Activated T-helper 17 cell treated with anti-CD3 and anti-CD28 coated beads, Interleukin-2, amount 50 U/mL, for 72 hours (primary cell): ENCODE data around the gene BICC1. TPM values are rescaled to one million over a fixed set of nuclear protein-coding genes. Genes with fewer than 3 reads are reported as not detected.

Source experiments
- ATAC-seq: fragments of 150-1000 bp; cut with Tn5 transposase; replicated peaks from 2 replicates; pipeline ENCODE4 v1.10.0; 2021; ENCODE audit warnings: mild to moderate bottlenecking, moderate library complexity
- H3K27ac Mint-ChIP-seq: one replicate; pipeline ENCODE4 v1.8.0; 2022; ENCODE audit warnings: mixed read lengths
- H3K27me3 Mint-ChIP-seq: one replicate; pipeline ENCODE4 v1.8.0; 2022; ENCODE audit warnings: mixed read lengths
- H3K36me3 Mint-ChIP-seq: one replicate; pipeline ENCODE4 v1.8.0; 2022; ENCODE audit warnings: low read depth, mild to moderate bottlenecking, mixed read lengths
- H3K4me1 Mint-ChIP-seq: one replicate; pipeline ENCODE4 v1.8.0; 2022; ENCODE audit warnings: mixed read lengths
- H3K4me3 Mint-ChIP-seq: one replicate; pipeline ENCODE4 v1.8.0; 2022; ENCODE audit warnings: mild to moderate bottlenecking, mixed read lengths
- H3K9me3 Mint-ChIP-seq: one replicate; pipeline ENCODE4 v1.8.0; 2022; ENCODE audit warnings: mixed read lengths
- total RNA-seq, 2 donors: library from RNA; stranded (reverse); gene quantifications; one replicate each; pipeline ENCODE4 v1.2.3, GENCODE V29; 2022

Gene BICC1
- total RNA-seq, 2 donors from 2014 or later: 0.05 to 0.28 TPM

DNA sequence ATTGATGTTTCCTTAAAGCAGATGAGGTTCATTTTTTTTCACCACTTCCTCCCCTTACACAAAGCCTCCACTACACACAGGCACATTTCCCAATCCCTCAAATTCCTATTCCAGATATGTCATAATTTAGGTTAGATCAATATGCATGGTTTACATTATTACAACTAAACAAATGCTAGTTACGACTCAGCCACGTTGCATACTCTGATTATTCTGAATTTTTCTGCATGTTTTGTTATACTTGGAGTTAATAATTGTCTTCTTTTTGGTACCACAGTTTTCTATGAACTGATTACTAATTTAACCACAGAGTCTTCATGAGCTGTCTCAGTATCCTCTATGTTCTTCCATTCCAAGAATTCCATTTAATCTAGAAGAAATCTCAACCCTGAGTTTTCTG, 4.4 kb upstream of the BICC1 start:
- H3K9me3 Mint-ChIP-seq: no peaks in the 10 kb centered on the region
- peaks cover 22% of the 10 kb centered on the region for H3K27me3 Mint-ChIP-seq
- no peaks in the 10 kb centered on the region for H3K36me3 Mint-ChIP-seq
- H3K4me3 Mint-ChIP-seq: no peak overlapping the region
- H3K4me1 Mint-ChIP-seq: peaks cover 6% of the 10 kb centered on the region
- no peak overlapping the region for H3K27ac Mint-ChIP-seq
- no peak for ATAC-seq

DNA sequence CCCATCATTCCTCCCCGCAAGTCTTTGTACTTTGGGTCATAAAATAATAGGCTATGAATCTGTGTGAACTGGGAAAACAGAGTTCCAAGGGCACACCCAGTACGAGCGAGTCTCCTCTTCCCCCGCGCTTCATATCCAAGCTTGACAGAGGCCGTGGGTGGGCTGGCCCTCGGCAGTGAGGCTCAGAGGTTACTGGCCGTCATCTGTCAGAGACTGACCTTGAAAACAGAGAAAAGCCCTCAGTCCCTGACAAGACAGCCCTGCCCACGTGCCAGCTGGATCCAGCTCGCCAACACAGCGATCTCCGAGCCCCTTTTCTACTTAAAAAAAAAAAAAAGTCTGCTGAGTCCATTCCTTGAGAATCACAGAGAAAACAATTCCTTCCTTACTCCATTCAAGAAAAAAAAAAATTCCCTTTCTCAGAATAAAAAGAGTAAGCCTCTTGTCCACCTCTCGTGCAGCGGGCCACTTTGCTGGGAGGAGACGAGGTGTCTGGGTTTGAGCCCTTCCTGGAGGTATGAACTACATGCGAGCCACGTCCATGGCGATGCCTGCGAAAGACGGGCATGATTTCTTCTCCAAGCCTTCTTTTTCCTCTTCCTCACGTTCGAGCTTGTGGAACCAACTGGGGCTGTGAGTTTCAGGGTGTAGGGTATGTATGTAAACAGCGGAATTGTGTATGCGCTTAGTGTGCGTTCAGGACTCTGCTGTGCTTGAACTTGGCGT, 744 bp upstream of the BICC1 start:
- no peaks in the 10 kb centered on the region for H3K36me3 Mint-ChIP-seq
- H3K27me3 Mint-ChIP-seq: peaks cover 30% of the 10 kb centered on the region
- H3K27ac Mint-ChIP-seq: no peak overlapping the region
- H3K4me3 Mint-ChIP-seq: peak overlapping the region; percentile 61
- no peak for ATAC-seq
- no peaks in the 10 kb centered on the region for H3K9me3 Mint-ChIP-seq
- H3K4me1 Mint-ChIP-seq: peaks cover 6% of the 10 kb centered on the region

DNA sequence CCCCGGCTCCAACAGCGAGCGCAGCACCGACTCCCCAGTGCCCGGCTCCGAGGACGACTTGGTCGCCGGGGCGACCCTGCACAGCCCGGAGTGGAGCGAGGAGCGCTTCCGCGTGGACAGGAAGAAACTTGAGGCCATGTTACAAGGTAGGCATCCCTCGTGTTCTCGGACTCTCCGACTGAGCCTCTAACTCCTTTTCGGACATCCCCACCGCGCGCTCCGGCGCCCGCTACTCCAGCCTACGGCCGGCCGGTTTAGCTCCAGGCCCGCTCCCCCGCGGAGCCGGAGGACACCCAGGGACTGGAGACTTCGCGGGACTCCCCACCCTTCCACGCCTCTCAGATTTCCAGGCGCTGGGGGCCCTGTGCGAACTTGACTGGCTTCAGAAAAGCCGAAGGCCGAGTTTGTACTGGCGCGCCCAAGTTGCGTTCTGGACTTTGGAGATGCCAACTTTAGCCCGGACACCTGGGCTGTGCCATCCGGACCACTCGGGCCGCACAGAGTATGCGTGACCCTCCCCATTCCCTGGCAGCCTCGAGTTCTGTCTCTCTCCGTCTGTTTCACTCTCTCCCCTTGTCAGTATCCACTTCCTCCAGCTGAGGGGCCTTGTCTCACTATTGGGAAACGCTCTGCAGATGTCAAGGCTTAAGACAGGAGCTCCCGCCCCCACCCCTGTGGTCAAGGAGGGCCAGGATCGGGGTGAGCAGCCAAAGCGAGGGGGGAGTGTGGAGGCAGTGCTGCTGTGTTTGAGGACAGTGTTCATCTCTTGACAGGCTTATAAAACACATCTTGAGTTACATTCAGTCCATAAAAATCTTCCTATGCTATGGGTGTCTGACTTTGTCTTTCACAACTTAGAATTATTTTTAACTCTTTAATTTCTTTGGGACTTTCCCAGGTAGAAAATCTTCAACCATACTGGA, 777 bp downstream of the BICC1 start:
- Mint-ChIP-seq H3K36me3 (no peaks in the 10 kb centered on the region), H3K4me3 (peak overlapping the region; percentile 65), H3K27ac (no peak overlapping the region), H3K9me3 (no peaks in the 10 kb centered on the region), H3K27me3 (peaks cover 36% of the 10 kb centered on the region), H3K4me1 (peaks cover 6% of the 10 kb centered on the region)
- ATAC-seq: peak; percentile 28

DNA sequence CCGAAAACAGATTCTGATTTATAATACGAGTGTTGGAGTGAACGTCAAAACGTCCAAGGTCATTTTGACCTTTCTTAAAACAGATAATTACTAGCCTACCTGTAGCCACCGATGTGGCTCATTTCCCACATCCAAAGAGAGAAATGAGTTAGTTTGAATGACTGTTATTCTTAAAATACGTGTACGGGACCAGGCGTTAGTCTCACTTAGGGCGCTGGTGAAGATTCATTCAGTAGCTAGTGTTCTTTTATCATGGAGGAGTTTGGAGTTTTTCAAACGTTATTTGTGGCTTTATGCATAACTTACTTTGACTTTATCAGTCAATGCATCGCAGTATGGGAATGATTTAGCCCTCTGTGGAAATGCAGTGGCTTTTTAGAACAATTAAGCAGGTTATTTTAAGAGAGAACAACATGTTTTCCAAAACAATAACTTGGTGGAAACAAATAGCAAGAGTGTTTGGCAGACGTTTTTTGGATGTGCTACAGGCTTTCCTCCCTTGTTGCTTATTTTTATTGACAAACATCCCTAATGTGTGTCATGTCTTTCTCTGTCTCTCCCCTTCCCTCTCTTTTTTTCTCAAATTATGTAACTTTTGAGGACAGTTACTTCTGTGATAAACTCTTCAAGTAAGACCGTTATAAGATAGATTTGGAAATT, 1.6 kb downstream of the BICC1 start:
- H3K36me3 Mint-ChIP-seq: no peaks in the 10 kb centered on the region
- H3K4me3 Mint-ChIP-seq: peak overlapping the region; percentile 65
- H3K27ac Mint-ChIP-seq: no peak overlapping the region
- no peaks in the 10 kb centered on the region for H3K9me3 Mint-ChIP-seq
- peaks cover 6% of the 10 kb centered on the region for H3K4me1 Mint-ChIP-seq
- H3K27me3 Mint-ChIP-seq: peaks cover 38% of the 10 kb centered on the region
- peak; percentile 66 for ATAC-seq

- peaks cover 46% of the 10 kb centered on the region for H3K27me3 Mint-ChIP-seq
Measured at GRCh38 chr10:58515291-58515941, 2.7 kb downstream of the BICC1 start.

GRCh38 chr10:58516119-58516518, 3.4 kb downstream of the BICC1 start:
- Mint-ChIP-seq H3K36me3 (no peaks in the 10 kb centered on the region), H3K9me3 (no peaks in the 10 kb centered on the region), H3K27ac (no peak overlapping the region), H3K27me3 (peaks cover 53% of the 10 kb centered on the region), H3K4me1 (peaks cover 6% of the 10 kb centered on the region), H3K4me3 (no peak overlapping the region)
- no peak for ATAC-seq

More at GRCh38 chr10:58515291-58515941, 2.7 kb downstream of the BICC1 start:
- H3K36me3 Mint-ChIP-seq: no peaks in the 10 kb centered on the region
- H3K9me3 Mint-ChIP-seq: no peaks in the 10 kb centered on the region
- H3K4me3 Mint-ChIP-seq: no peak overlapping the region
- H3K27ac Mint-ChIP-seq: no peak overlapping the region
- ATAC-seq: no peak
- H3K4me1 Mint-ChIP-seq: peaks cover 6% of the 10 kb centered on the region

- ATAC-seq: no peak
- Mint-ChIP-seq H3K9me3 (no peaks in the 10 kb centered on the region), H3K4me3 (no peak overlapping the region), H3K27me3 (peaks cover 56% of the 10 kb centered on the region), H3K4me1 (peaks cover 6% of the 10 kb centered on the region), H3K36me3 (no peaks in the 10 kb centered on the region), H3K27ac (no peak overlapping the region)
Measured at GRCh38 chr10:58516671-58517070, 4.0 kb downstream of the BICC1 start.

DNA sequence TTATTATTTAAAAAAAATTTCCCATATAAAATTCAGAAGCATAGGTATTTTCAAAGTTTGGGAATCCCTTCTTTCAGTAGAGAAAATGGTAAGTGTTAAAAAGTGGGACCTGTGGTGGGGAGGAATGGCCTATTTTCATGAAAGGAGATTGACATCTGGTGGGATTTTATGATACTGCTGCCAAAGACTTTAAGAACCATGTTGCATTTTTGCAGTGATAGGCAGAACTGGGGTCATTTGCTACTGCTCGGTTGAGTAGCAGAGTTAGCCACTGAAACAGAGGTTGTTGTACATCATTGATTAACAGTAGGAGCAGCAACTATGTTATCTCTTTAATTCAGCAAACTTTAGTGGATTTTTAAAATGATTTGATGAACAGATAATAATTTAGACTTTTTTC, 4.4 kb downstream of the BICC1 start:
- ATAC-seq: no peak
- H3K4me1 Mint-ChIP-seq: peaks cover 6% of the 10 kb centered on the region
- H3K27me3 Mint-ChIP-seq: peaks cover 58% of the 10 kb centered on the region
- H3K4me3 Mint-ChIP-seq: no peak overlapping the region
- no peaks in the 10 kb centered on the region for H3K9me3 Mint-ChIP-seq
- H3K27ac Mint-ChIP-seq: no peak overlapping the region
- no peaks in the 10 kb centered on the region for H3K36me3 Mint-ChIP-seq

GRCh38 chr10:58517491-58518355, 5.1 kb downstream of the BICC1 start:
- H3K27ac Mint-ChIP-seq: no peak overlapping the region
- peak; percentile 67 for ATAC-seq
- H3K4me3 Mint-ChIP-seq: no peak overlapping the region
- H3K9me3 Mint-ChIP-seq: no peaks in the 10 kb centered on the region
- H3K4me1 Mint-ChIP-seq: no peaks in the 10 kb centered on the region
- peaks cover 58% of the 10 kb centered on the region for H3K27me3 Mint-ChIP-seq
- no peaks in the 10 kb centered on the region for H3K36me3 Mint-ChIP-seq

GRCh38 chr10:58518775-58519174, 6.1 kb downstream of the BICC1 start:
- Mint-ChIP-seq H3K4me3 (no peak overlapping the region), H3K27me3 (peaks cover 55% of the 10 kb centered on the region), H3K27ac (no peak overlapping the region), H3K4me1 (no peaks in the 10 kb centered on the region), H3K9me3 (no peaks in the 10 kb centered on the region), H3K36me3 (no peaks in the 10 kb centered on the region)
- no peak for ATAC-seq

DNA sequence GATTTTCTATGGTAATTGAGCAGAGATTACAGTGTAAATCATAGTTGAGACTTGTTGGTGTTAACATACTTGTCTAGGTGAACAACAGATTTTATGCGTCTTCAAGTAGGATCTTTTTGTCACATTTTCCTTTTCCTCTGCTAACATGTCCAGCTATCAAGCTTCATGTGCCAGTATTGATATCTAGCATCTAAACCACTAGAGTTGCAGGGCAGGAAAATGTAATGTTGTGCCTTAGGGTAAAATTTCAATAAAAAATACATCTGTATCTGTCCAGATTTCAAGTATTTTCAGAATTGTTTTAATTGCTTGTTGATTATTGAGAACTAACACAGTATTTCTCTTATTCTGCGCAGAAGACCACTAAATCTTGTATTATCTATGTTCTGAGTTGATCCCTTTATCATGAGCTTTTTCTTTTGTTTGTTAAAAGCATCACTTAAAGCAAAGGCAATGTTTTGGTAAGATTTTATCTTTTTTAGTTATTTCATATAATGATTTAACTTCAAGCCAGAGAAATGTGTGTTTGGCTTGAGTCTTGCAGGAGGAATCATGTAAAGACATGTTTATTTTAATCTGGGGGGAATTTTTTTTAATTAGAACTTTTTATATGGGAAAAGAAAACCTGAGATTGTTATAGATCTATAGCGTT, 16.5 kb downstream of the BICC1 start:
- Mint-ChIP-seq H3K4me1 (no peaks in the 10 kb centered on the region), H3K36me3 (no peaks in the 10 kb centered on the region), H3K27ac (no peak overlapping the region), H3K9me3 (no peaks in the 10 kb centered on the region), H3K27me3 (peaks cover 25% of the 10 kb centered on the region), H3K4me3 (no peak overlapping the region)
- ATAC-seq: no peak

DNA sequence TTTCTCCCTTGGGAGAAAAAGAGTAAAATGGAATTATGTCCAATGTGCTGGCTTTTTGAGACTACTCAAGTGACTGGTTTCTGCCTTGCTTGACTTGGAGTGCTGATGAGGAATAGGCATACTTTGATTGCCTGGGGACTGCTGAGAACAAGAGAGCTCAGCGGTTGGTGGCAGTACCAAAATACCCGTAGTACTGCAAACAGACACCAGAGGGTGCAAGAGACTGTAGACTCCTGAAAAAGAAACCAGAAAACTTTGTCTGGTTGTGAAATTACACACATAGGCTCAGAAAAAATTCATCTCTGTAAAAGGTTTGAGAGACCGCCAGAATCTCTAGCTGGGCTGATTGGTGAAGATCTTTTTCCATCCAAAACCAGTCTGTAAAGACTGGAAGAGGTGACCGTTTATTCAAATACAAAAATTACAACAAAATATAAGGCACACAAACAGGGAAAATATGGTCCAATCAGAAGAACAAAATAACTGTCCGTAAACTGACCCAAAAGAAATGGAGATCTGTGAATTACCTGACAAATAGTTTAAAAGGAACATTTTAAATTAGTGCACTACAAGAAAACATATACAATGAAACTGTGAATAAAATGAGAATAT, 18.5 kb downstream of the BICC1 start:
- Mint-ChIP-seq H3K4me3 (no peak overlapping the region), H3K27me3 (peaks cover 29% of the 10 kb centered on the region), H3K4me1 (no peaks in the 10 kb centered on the region), H3K36me3 (no peaks in the 10 kb centered on the region), H3K27ac (no peak overlapping the region), H3K9me3 (no peaks in the 10 kb centered on the region)
- ATAC-seq: peak; percentile 67

DNA sequence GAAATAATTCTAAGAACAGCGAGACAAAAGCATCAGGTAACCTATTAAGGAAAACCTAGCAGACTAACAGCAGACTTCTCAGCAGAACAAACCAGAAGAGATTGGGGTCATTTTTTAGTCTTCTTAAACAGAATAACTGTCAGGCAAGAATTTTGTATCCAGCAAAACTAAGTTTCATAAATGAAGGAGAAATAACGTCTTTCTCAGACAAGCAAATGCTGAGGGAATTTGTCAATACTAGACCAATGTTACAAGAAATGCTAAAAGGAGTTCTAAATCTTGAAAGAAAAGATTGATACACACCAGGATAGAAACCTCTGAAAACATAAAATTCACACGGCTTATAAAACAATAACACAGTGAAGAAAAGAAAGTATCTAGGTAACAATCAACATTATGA, 22.6 kb downstream of the BICC1 start:
- no peak overlapping the region for H3K27ac Mint-ChIP-seq
- H3K36me3 Mint-ChIP-seq: no peaks in the 10 kb centered on the region
- H3K4me3 Mint-ChIP-seq: no peak overlapping the region
- no peak for ATAC-seq
- H3K27me3 Mint-ChIP-seq: peaks cover 29% of the 10 kb centered on the region
- H3K4me1 Mint-ChIP-seq: no peaks in the 10 kb centered on the region
- H3K9me3 Mint-ChIP-seq: no peaks in the 10 kb centered on the region
